HepG2 (cell line): ENCODE measurements around the gene CARS2.

Source experiments
- CTCF ChIP-seq: sonication (generic); formaldehyde crosslinking; IDR thresholded peaks from 2 replicates; pipeline ENCODE4 v1.5.0; 2020; ENCODE audit warnings: mild to moderate bottlenecking, missing genetic modification reagents, moderate library complexity
- FOXA3 ChIP-seq: IDR thresholded peaks from 2 replicates; pipeline ENCODE4 v1.6.1; 2016; ENCODE audit warnings: missing genetic modification reagents, missing compliant biosample characterization
- ZNF121 ChIP-seq: sonication (generic); formaldehyde crosslinking; IDR thresholded peaks from 2 replicates; pipeline ENCODE4 v1.5.0; 2020; ENCODE audit warnings: mild to moderate bottlenecking, missing genetic modification reagents
- ZNF18 ChIP-seq: sonication (generic); formaldehyde crosslinking; IDR thresholded peaks from 2 replicates; pipeline ENCODE4 v1.8.0; 2022; ENCODE audit warnings: mild to moderate bottlenecking, missing genetic modification reagents; ENCODE audit not compliant: insufficient replicate concordance
- ZNF746 ChIP-seq: sonication (generic); formaldehyde crosslinking; IDR thresholded peaks from 2 replicates; pipeline ENCODE4 v1.8.0; 2022; ENCODE audit warnings: mild to moderate bottlenecking, missing genetic modification reagents

GRCh38 chr13:110669036-110669435, 36.9 kb downstream of the CARS2 start:
- TF ChIP-seq ZNF746 (no peak), ZNF18 (CRISPR knock-in tag) (no peak), CTCF (CRISPR knock-in tag) (no peak), ZNF121 (CRISPR knock-in tag) (no peak), FOXA3 (CRISPR knock-in tag) (no peak)
